GM21576 (cell line): ENCODE measurements around the gene DUSP18.
"Not testable (repeated sequence)": the region's sequence is repeated elsewhere in the genome, so short reads cannot be mapped to it uniquely, and the experiment has no call there.

Experiments
- ATAC-seq: cut with Tn5 transposase; IDR thresholded peaks from one replicate; pipeline ENCODE4 v1.9.1; 2021; ENCODE audit warnings: mild to moderate bottlenecking, moderate library complexity; ENCODE audit not compliant: unreplicated experiment

The DUSP18 gene

DNA sequence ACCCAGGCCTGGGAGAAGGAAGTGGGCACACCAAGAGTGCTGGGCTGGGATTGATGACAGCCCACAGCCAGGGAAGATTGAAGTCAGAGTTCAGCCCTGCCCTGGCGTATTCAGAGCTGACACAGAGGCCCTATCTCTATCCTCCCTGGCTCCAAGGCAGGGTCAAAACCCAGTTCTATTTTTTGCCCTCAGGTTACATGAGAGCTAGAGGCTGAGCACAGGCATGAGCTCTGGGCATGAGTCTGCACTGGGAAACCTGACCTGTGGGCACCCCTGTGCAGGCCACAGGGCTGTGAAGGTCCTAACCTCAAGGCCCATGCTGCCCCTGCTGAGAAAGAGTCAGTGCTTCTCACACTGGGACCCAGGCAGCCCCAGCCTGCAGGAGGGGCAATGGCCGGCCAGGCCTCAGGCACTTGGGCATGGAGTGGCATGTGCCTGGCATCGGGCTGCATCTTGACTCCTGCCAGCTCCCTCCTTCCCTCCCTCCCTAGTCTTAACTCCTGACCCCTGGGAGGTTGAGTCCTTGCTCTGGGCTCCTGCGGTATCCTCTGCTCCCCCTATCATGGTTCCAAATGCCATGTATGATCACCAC, 26.7 kb downstream of the DUSP18 start:
- no peak for ATAC-seq

DNA sequence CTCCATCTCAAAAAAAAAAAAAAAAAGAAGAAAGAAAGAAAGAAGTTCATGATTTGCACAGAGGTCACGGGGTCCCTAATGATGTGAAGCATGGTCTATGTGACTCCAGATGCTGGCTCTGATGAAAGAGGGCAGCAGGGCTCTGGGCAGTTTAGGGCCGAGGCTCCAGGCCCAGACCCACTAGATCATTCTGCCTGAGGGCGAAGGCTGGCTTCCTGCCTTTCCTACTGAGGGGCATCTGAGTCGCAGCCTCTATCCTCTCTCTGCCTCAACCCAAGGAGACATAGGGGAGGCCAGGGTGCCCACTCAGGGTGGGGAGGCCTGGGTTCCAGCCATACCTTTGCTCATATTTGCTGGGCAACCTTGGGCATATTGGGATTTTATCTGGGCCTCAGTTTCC, 27.3 kb downstream of the DUSP18 start:
- no peak for ATAC-seq

DNA sequence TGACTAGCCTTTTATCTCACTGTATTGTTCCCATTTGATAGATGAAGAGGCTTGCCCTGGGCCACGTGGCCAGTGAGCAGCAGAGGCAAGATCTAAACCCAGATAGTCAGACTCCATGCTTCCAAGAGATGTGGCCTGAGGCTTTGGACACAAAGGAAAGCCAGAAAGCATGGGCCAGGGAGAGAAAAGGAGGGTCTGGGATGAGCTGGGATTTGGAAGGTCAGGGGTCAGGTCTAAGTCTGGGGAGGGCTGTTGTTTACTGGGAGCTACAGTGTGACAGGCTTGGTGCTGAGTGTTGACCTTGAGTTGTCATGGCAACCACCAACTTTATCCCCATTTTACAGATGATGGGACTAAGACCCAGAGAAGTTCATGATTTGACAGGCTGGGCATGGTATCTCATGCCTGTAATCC, 30.0 kb downstream of the DUSP18 start:
- no peak for ATAC-seq

DNA sequence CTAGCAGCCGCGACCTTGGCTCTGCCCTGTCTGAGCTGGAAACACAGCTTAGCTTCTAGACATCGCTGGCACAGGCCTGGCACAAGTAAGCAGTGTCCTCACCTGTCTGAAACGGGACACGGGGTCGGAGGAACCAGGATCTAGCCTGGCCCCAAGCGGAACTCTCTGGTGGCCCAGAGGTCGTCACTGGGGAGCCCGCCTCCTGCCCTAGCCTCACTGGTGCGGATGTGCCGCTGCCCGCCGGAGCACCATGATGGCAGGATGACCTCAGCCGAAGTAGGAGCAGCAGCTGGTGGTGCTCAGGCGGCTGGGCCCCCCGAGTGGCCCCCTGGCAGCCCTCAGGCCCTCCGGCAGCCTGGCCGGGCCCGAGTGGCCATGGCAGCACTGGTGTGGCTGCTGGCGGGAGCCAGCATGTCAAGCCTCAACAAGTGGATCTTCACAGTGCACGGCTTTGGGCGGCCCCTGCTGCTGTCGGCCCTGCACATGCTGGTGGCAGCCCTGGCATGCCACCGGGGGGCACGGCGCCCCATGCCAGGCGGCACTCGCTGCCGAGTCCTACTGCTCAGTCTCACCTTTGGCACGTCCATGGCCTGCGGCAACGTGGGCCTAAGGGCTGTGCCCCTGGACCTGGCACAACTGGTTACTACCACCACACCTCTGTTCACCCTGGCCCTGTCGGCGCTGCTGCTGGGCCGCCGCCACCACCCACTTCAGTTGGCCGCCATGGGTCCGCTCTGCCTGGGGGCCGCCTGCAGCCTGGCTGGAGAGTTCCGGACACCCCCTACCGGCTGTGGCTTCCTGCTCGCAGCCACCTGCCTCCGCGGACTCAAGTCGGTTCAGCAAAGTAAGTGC, 31.2 kb downstream of the DUSP18 start:
- no peak for ATAC-seq

DNA sequence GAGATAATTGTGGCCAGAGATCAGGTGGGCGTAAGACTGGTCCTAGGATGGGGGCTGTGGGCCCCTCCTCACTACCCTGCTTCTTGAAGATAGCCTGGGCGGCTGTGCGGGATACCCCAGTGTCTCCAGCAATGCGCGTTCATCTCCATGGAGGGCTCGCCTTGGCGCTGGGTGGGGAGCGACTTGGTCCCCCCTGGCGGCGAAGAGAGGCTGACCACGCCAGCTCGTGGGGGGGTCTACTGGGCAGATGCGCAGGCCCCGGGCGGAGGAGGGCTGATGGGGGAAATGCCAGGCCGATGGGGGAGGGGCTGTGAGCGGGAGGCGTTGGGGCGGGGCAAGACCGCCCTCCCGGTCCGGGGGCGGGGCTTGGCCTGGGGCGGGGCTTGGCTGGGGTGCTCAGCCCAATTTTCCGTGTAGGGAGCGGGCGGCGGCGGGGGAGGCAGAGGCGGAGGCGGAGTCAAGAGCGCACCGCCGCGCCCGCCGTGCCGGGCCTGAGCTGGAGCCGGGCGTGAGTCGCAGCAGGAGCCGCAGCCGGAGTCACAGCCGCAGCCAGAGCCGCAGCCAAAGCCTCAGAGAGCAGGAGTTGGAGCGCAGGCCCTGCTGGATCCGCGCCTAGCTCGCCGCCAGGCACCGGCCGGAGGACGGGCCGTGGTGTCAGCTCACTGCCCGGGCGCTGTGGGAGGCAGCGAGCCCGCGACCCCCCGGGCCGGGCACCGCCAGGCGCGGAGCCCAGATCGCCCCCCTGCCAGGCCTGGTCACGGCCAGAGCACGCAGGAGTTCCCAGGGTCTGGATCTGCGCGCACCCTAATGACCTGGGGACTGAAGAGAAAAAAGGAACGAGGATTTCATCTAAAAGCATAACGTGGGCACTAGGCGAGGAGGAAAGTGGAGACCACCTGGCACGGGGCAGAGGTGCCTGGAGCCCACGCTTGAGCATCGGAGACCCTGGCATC, 32.1 kb downstream of the DUSP18 start, which contains the start of gene SLC35E4:
SLC35E4 (plus strand) TSS at position 509 of the 953 bp plus-strand sequence. CDS start 670 bp downstream, outside the sequence.
- peak; percentile 58 for ATAC-seq

DNA sequence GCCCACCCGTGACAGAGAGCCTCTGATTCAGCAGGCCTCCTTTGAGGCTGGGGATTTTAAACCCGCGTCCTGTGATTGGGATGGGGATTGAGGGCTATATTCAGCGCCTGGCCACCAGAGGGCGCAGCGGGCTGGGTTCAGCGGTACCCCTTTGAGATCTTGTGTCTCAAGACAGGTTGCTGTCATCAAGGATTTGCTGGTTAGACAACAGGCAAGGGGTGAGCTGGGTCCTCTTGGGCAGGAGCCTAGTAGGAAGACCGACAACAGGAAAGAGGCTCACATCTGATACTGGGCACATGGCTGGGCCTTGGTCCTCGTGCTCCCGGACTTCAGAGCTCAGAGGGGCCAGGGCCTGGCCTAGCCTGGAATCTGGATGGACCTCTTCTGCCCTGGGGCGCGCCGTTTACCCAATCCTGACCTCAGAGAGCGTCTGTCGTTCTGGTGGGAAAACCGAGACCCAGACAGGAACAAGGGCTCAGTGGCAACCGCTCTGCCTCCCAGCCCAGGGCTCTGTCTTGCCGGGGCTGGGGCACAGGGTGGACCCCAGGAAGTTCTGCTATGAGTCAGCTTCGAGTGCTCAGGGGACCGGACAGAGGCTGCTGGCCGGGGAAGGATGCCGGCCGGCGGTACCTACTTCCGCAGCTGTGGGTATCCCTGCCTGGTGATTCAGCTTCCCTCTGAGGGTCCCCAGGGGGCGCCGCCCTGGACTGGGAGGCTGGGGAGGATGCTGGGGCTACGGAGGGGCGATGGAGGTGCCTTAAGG, 33.0 kb downstream of the DUSP18 start:
- ATAC-seq: peak; percentile 41

DNA sequence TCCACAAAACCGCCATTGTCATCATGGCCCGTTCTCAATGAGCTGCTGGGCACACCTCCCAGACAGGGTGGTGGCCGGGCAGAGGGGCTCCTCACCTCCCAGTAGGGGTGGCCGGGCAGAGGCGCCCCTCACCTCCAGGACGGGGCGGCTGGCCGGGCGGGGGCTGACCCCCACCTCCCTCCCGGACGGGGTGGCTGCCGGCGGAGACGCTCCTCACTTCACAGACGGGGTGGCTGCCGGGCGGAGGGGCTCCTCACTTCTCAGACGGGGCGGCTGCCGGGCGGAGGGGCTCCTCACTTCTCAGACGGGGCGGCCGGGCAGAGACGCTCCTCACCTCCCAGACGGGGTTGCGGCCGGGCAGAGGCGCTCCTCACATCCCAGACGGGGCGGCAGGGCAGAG, 36.2 kb downstream of the DUSP18 start:
- ATAC-seq: not testable (repeated sequence)

DNA sequence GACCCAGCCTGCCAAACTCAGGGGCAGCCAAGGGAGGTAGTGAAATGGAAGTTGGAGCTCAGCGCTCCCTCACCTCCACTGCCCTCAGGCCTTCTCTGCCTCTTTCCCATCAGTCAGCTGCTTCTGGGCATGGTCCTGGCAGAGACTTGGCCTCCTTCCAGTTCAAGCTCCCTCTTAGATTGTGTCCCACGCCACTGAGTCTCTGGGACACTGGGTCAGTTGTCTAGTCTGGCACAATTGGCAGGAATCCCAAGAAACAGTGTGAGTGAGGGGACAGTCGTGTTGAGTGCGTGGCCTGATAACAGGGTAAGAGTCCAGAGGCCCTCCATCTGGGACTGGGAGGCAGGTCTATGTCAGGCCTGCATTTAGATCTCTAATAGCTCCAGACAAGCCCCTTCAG, 39.2 kb downstream of the DUSP18 start:
- no peak for ATAC-seq

DNA sequence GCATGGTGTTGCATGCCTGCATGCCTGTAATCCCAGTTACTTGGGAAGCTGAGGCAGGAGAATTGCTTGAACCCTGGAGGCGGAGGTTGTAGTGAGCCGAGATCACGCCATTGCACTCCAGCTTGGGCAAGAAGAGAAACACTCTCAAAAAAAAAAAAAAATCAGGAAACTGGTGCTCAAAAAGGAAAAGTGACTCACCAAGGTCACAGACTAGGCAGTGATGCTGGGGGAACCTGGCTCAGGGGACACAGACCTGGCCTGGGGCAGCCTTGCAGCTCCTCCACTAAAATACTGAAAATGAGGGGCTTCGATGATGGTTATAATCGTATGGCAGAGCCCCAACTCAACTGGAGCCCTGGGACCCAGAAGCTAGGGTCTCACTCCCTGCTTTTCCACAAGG, 40.2 kb downstream of the DUSP18 start:
- ATAC-seq: no peak

DNA sequence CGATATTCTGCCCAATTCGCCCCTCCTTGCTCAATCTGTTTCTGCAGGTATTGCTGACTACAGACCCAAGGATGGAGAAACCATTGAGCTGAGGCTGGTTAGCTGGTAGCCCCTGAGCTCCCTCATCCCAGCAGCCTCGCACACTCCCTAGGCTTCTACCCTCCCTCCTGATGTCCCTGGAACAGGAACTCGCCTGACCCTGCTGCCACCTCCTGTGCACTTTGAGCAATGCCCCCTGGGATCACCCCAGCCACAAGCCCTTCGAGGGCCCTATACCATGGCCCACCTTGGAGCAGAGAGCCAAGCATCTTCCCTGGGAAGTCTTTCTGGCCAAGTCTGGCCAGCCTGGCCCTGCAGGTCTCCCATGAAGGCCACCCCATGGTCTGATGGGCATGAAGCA, 41.3 kb downstream of the DUSP18 start:
- no peak for ATAC-seq

DNA sequence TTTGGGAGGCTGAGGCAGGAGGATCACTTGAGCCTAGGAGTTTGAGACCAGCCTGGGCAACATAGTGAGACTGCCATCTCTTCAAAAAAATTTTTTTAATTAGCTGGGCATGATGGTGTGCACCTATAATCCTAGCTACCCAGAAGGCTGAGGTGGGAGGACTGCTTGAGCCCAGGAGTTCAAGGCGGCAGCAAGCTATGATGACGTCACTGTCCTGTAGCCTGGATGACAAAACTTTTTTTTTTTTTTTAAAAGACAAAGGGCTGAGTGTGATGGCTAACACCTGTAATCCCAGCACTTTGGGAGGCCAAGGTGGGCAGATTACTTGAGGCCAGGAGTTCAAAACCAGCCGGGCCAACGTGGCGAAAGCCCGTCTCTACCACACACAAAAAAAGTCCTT, 47.8 kb downstream of the DUSP18 start:
- ATAC-seq: not testable (repeated sequence)

DNA sequence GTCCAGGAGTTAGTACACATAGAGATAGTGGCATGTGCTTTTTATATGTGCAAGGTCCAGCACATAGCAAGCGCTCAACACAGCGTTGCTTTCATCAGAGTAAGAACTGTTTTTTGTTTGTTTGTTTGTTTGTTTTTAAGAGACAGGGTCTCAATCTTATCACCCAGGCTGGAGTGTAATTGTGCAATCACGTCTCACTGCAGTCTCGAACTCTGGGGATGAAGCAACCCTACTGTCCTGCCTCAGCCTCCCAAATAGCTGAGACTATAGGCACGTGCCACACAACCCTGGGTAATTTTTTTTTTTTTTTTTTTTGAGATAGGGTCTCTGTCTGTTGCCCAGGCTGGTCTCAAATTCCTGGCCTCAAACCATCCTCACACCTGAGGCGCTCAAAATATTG, 49.9 kb downstream of the DUSP18 start:
- ATAC-seq: no peak

DNA sequence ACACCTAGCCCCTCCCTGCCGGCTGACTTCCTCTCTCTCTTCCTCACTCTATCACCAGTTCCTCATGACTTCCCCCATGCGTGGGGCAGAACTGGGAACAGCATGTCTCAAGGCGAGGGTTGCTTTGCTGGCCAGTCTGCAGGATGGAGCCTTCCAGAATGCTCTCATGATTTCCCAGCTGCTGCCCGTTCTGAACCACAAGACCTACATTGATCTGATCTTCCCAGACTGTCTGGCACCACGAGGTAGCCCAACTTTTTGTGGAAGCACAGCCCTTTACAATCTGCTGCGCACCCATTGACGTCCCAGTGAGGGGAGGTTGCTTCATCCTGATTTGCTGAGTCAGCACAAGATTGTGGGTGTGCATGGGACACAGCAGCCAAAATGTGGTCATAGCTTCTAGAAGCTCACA, 52.1 kb downstream of the DUSP18 start:
- ATAC-seq: no peak

DNA sequence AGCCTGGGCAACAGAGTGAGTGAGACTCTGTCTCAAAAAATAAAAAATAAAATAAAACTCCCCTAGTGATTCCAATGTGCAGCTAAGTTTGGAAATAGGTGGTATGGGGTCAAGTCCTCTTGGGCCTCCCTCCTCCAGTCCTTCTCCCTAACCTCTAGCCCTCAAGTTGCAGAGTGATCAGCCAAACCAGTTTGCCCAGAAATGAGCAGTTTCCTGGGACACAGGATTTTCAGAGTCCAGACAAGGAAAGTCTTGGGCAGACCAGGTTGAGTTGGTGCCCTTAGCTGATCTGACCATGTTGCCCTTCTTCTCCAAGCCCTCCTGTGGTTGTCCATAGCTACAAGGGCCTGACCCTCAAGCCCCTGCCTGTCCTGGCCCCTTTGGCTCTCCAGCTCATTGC, 52.8 kb downstream of the DUSP18 start:
- no peak for ATAC-seq

DNA sequence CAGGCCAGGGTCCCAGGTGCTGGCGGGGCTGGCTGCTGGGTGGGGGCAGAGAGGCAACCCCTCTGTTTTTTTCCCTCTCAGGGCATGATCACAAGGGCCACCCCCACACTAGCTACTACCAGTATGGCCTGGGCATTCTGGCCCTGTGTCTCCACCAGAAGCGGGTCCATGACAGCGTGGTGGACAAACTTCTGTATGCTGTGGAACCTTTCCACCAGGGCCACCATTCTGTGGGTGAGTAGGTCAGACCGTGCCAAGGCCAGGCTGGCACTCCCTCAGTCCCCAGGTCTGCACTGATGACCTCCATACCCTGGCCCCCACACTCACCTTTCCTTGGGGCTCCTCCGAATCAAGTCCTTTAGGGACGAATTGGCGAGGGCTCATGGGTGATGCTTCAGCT, 53.4 kb downstream of the DUSP18 start:
- no peak for ATAC-seq

DNA sequence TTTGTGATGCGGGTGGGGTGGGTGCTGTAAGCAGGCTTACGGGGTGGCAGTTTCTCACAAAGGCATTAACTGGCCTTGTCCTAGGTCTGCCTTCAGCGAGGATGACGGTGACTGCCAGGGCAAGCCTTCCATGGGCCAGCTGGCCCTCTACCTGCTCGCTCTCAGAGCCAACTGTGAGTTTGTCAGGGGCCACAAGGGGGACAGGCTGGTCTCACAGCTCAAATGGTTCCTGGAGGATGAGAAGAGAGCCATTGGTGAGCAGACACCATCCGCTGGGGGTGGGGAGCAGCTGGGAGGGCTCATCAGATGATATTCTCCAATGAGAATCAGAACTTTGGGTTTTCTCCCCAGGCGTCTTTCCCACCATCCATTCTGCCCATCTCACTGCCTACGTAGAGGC, 54.9 kb downstream of the DUSP18 start:
- no peak for ATAC-seq
